ENCODE results near the gene INTS11.

- TF ChIP-seq POLR2A (IDR thresholded peaks at IDR 0.05) = no peak
- TF ChIP-seq, protein P1, sequence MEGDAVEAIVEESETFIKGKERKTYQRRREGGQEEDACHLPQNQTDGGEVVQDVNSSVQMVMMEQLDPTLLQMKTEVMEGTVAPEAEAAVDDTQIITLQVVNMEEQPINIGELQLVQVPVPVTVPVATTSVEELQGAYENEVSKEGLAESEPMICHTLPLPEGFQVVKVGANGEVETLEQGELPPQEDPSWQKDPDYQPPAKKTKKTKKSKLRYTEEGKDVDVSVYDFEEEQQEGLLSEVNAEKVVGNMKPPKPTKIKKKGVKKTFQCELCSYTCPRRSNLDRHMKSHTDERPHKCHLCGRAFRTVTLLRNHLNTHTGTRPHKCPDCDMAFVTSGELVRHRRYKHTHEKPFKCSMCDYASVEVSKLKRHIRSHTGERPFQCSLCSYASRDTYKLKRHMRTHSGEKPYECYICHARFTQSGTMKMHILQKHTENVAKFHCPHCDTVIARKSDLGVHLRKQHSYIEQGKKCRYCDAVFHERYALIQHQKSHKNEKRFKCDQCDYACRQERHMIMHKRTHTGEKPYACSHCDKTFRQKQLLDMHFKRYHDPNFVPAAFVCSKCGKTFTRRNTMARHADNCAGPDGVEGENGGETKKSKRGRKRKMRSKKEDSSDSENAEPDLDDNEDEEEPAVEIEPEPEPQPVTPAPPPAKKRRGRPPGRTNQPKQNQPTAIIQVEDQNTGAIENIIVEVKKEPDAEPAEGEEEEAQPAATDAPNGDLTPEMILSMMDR (IDR thresholded peaks at IDR 0.05) = no peak
- no peak for TF ChIP-seq POLR2AphosphoS5 (IDR thresholded peaks at IDR 0.05)
These were observed 49.5 kb downstream of the INTS11 start for GRCh38 chr1:1274931-1275431.

Data from breast epithelium (tissue), 3 donors.